Measurements from ENCODE around the gene GLTP.

GLTP gene

GRCh38 chr12:109833307-109834189 is 46.8 kb downstream of the GLTP start, which contains the start of gene TRPV4:
TSS of gene TRPV4 (minus strand) at chr12:109833398. CDS start at chr12:109814796, 18,602 bp downstream.
- no peak for DNase-seq (ENCODE audit: low read depth)
- no peak for TF ChIP-seq MYC (IDR thresholded peaks at IDR 0.05; ENCODE audit: low read depth, low read length)
- TF ChIP-seq POLR2A (IDR thresholded peaks at IDR 0.05; ENCODE audit: extremely low read depth, insufficient read length), result no peak
- TF ChIP-seq CTCF (IDR thresholded peaks at IDR 0.05; ENCODE audit: low read depth, low read length), result no peak
- no peak for TF ChIP-seq MAX (IDR thresholded peaks at IDR 0.05; ENCODE audit: low read depth, low read length)
- H3K4me3 ChIP-seq (ENCODE audit: low read depth, low read length), result no peak within 1 kb of the TSS

- H3K4me3 ChIP-seq (ENCODE audit: low read depth, low read length), result no peak overlapping the region
- DNase-seq (ENCODE audit: low read depth), result no peak
- TF ChIP-seq POLR2A (IDR thresholded peaks at IDR 0.05; ENCODE audit: extremely low read depth, insufficient read length) (no peak), MAX (IDR thresholded peaks at IDR 0.05; ENCODE audit: low read depth, low read length) (no peak), MYC (IDR thresholded peaks at IDR 0.05; ENCODE audit: low read depth, low read length) (no peak), CTCF (IDR thresholded peaks at IDR 0.05; ENCODE audit: low read depth, low read length) (no peak)
Observed at GRCh38 chr12:109832541-109833306, 47.6 kb downstream of the GLTP start.

GRCh38 chr12:109831929-109832328 is 48.4 kb downstream of the GLTP start:
- no peak for DNase-seq (ENCODE audit: low read depth)
- H3K4me3 ChIP-seq (ENCODE audit: low read depth, low read length), result no peak overlapping the region
- TF ChIP-seq CTCF (IDR thresholded peaks at IDR 0.05; ENCODE audit: low read depth, low read length) (no peak), MYC (IDR thresholded peaks at IDR 0.05; ENCODE audit: low read depth, low read length) (no peak), MAX (IDR thresholded peaks at IDR 0.05; ENCODE audit: low read depth, low read length) (no peak), POLR2A (IDR thresholded peaks at IDR 0.05; ENCODE audit: extremely low read depth, insufficient read length) (no peak)

GRCh38 chr12:109831365-109831764 is 49.0 kb downstream of the GLTP start:
- TF ChIP-seq POLR2A (IDR thresholded peaks at IDR 0.05; ENCODE audit: extremely low read depth, insufficient read length) (no peak), MAX (IDR thresholded peaks at IDR 0.05; ENCODE audit: low read depth, low read length) (no peak), CTCF (IDR thresholded peaks at IDR 0.05; ENCODE audit: low read depth, low read length) (no peak), MYC (IDR thresholded peaks at IDR 0.05; ENCODE audit: low read depth, low read length) (no peak)
- DNase-seq (ENCODE audit: low read depth), result no peak

GRCh38 chr12:109830718-109831117 is 49.6 kb downstream of the GLTP start:
- H3K4me3 ChIP-seq (ENCODE audit: low read depth, low read length), result no peak overlapping the region
- DNase-seq (ENCODE audit: low read depth), result no peak
- TF ChIP-seq CTCF (IDR thresholded peaks at IDR 0.05; ENCODE audit: low read depth, low read length), result no peak
- TF ChIP-seq MAX (IDR thresholded peaks at IDR 0.05; ENCODE audit: low read depth, low read length), result no peak
- no peak for TF ChIP-seq POLR2A (IDR thresholded peaks at IDR 0.05; ENCODE audit: extremely low read depth, insufficient read length)
- no peak for TF ChIP-seq MYC (IDR thresholded peaks at IDR 0.05; ENCODE audit: low read depth, low read length)

More at GRCh38 chr12:109831365-109831764, 49.0 kb downstream of the GLTP start:
- no peak overlapping the region for H3K4me3 ChIP-seq (ENCODE audit: low read depth, low read length)

All from NB4 (cell line).